Lung microvascular endothelial cell (primary cell): ENCODE data around the gene RHAG. TPM values are rescaled to one million over a fixed set of nuclear protein-coding genes. Genes with fewer than 3 reads are reported as not detected.
"Not testable (repeated sequence)": the region's sequence is repeated elsewhere in the genome, so short reads cannot be mapped to it uniquely, and the experiment has no call there.

Experiments used
- DNase-seq, 2 donors: peaks; one replicate each; pipeline versions ENCODE4 v3.0.0 to v3.0.0-alpha.2; 2010; ENCODE audit warnings: low read depth in 2 of 2
- total RNA-seq: library from RNA; depleted of rRNA; stranded (reverse); fragments of >200 nt; gene quantifications from 2 replicates; pipeline ENCODE4 v1.2.1, GENCODE V29; 2014

The RHAG gene
- total RNA-seq, 1 donor from 2014 or later, result not detected

DNA sequence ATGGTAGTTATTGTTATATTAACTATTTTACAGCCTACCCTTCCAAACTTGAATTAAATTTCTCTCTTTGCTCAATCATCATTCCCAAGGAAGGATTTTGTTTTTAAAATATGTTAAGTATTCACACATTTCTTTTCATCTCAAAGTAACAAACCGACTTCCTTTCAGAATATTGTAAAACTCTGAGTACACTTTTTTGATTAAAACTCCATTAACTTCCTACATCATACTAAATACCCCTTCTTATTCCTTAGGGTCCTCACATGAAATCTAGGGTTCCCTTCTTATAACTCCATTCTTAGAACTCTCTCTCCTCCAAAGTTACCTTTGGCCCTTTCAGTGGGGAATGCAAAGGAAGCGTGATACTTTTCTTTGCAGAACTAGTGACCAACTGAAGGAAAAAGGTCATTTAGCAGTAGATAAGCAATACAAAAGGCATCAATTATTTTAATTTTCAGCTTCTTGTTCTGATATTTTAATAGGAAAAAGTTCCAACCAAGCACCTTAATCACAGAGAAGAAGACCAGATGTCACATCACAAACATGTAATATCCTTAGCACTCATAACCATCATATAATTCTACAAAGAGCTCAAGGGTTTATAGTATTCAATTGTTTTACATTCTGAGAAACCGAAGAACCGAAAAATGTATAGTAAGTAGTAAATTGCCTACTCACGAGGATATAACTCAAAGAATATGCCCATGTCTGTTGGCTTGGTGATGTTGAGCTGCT is 494 bp downstream of the RHAG start:
- DNase-seq, result no peak

DNA sequence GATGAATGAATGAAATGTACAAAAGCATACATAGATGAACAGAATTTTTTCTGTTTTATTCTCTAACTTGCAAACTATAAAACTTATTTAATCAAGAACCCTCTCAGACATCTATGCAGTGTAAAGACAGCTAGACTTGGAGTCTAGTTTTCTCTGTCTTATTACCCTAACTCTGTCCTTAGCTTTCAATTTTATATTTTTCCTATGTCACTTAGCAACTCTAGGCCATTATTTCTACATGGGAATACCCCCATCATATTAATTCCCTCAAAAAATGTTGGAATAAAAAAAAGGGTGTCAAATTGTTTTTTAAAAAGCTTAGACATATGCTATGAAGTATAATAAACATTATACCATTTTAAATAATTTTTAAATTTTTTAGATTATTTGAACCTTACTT is 1.2 kb downstream of the RHAG start:
- no peak for DNase-seq

- DNase-seq, result no peak
Measured at GRCh38 chr6:49634836-49635218, 1.8 kb downstream of the RHAG start.

DNA sequence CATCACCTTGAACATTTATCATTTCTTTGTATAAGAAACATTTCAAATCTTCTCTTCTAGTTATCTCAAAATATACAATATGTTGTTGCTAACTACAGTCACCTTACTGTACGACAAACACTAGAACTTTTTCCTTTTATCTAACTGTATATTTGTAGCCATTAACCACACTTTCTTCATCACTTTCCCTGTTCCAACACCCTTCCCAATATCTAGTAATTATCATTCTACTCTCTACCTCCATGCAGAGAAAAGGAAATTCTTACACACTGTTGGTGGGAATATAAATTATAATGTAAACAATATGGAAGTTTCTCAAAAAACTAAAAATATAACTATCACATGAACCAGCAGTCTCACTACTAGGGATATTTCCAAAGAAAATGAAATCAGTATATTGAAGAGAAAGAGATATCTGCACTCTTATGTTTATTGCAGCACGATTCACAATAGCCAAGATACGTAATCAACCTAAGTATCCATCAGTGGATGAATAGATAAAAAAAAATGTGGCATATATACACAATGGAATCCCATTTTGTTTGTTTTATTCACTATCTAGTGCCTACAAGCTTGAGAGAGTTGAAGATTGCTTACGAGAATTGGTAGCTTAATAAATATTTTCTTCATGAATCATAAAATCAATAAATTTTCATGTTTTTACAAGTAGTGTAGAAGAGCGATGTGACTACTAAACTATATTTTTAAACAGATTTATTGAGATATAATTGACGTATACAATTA is 2.4 kb downstream of the RHAG start:
- DNase-seq, result no peak

DNA sequence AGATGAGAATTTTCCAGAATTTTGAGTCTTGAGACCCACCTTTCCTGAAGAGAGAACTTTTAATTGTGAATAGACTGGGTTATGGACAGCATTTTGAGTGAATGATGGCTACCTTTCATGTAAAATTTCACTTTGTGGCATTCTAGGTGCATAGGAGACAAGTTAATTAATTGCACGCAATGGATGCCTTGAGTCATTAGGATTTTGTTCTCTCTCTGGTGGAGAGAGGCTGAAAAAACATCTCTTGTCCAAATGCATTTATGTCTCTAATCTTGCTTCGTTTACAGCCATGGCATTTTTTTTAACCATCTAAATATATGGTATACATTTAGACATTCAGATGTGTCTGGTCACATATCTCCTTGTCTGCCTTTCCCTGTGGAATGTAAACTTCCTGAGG is 3.1 kb downstream of the RHAG start:
- no peak for DNase-seq

GRCh38 chr6:49632727-49633126 is 3.9 kb downstream of the RHAG start:
- no peak for DNase-seq

- not testable (repeated sequence) for DNase-seq
Measured at GRCh38 chr6:49629485-49630088, 7.1 kb downstream of the RHAG start.

DNA sequence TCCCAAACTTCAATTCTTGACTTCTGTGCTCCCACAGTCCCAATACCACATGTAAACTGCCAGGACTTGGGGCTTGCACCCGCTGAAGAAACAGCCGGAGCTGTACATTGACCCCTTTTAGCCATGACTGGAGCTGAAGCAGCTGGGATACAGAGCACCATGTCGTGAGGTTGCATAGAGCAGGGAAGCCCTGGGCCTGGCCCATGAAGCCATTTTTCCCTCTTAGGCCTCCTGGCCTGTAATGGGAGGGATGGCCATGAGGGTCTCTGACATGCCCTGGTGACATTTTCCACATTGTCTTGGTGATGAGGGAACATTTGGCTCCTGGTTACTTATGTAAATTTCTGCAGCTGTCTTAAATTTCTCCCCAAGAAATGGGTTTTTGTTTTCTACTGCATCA is 9.8 kb downstream of the RHAG start:
- DNase-seq, result no peak

DNA sequence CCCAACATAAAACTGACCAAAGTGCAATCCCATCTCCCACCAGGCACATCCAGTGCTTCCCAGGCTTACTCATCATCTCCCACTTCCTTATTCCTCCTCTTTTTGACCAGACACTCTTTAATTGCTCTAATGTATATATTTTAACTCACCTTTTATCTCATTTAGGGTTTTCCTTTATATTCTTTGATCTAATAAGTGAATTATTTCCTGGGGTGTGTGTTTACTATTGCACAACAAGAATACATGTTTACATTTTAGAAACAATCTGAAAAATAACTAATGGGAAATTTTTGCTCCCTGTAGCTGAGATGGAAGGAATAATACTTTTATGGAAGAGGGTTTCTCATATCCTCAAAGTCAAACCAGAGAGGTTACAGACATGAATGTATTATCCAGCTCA is 18.4 kb downstream of the RHAG start:
- DNase-seq, result no peak

- not testable (repeated sequence) for DNase-seq
Measured at GRCh38 chr6:49614144-49614543, 22.5 kb downstream of the RHAG start.

DNA sequence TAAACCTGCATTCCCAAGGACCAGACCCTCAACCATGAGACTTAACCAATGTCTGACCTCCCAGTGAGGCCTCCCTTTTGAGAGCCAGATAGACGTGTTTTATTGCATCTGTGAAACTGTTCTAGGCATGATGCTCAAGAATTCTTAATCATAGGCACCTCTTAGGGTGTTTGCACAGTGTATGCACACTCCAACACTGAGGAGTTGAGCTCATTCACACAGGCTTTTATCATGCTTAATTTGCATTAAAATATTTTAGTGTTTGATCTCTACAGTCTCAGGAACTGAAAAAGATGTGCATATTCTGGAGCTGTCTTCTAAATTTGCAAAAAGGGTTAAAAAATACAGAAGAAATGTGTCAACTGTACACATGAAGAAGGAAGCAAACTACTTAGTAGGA is 27.4 kb downstream of the RHAG start:
- no peak for DNase-seq

DNA sequence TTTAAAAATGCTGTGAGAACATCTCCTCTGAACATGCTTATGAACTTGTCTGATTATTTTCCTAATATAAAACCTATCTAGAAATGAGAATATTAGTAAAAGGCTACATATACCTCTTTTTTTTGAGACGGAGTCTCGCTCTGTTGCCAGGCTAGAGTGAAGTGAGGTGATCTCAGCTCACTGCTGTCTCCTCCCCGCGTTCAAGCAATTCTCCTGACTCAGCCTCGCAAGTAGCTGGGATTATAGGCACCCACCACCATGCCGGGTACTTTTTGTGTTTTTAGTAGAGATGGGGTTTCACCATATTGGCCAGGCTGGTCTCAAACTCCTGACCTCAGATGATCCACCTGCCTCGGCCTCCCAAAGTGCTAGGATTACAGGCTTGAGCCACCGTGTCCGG is 28.4 kb downstream of the RHAG start:
- DNase-seq, result not testable (repeated sequence)

DNA sequence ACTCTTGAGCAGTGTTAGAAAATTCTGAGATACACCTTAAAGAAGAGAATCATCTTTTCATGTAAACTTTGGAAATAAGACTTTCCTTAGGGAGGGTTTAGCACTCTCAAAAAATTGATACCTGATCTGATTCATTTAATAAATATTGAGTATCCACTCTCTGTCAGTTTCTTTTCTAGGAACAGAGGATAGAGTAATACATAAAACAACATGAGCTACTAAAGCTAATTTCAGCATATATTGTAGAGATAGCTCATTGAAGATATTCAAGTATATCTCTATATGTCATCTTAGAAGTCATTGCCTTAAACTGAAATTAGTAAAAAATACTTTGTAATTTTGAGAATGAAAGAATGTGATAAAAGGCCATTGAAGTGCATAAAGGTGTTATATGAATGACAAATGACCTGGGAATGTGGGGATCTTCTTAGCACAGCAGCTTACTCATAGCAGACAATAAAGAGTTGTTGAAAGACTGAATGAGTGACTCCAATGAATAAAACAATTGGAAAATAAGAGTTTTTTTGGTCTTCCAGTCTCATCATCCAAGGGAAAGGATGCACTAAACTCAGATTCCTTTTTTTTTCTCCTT is 29.2 kb downstream of the RHAG start:
- DNase-seq, result no peak

DNA sequence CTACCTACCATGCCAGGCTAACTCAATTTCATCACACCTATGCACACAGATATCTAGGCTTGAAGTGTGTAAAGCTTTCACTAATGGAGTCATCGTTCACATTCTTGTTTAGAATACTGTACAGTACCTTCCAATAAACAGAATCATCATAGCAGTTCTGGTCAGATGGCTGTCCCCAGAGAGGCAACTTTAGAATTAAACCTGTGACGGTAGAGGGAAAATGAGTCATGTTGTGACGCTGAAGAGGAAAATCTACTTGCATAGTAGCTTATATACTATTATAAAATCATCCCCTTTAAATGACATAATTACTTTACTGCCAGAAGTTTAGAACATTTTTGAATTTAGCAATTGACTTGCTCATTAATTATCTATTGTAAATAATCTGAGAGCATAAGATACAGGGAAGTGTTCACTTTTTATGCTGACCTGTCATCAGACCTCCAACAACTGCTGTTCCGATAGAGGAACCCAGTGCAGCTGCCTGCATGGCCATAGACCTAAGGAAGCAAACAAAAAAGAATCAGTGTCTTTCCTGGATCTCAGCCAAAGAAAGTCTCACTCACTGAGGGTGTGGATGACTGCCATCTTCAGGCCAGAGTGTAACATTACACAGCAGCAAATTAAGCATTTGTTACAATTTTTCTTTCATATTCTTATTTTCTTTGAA is 29.8 kb downstream of the RHAG start:
- peak; percentile 90 to 92 for DNase-seq

- DNase-seq, result not testable (repeated sequence)
Measured at GRCh38 chr6:49604080-49604479, 32.6 kb downstream of the RHAG start.

DNA sequence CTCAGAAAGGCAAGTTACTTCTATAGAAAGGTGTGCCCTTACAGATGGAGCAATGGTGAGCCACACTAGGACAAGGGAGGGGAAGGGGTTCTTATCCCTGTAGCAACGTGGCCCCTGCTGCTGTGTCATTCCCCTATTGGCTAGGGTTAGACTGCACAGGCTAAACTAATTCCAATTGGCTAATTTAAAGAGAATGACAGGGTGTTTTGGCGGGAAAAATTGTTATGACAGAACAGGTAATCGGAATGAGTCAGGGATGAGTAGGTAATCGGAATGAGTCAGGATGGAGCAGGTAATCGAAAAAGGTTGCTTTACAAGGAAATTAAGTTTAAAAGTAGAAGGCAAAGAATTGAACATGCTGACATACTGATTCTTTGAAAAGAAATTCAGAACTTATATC is 49.4 kb downstream of the RHAG start:
- not testable (repeated sequence) for DNase-seq

GRCh38 chr6:49582529-49582928 is 54.1 kb downstream of the RHAG start:
- DNase-seq, result no peak

DNA sequence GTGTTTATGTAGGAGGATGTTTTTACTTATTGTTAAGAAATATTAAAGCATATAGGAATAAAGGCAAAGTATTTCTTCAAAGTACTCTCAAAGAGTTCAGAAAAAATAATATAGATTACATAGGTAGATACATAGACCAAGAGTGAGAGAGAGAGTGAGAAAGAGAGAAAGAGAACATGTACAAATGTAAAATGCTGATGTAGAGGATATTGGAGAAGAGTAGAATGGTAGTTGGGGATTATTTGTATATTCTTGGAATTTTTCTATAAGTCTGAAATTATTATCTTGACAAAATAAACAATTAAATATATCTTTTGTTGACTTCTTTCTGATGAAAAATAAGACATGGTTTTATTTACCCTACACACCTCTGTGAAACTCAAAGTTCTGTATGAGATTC is 57.0 kb downstream of the RHAG start:
- DNase-seq, result no peak

GRCh38 chr6:49576618-49577017 is 60.0 kb downstream of the RHAG start:
- DNase-seq, result no peak

DNA sequence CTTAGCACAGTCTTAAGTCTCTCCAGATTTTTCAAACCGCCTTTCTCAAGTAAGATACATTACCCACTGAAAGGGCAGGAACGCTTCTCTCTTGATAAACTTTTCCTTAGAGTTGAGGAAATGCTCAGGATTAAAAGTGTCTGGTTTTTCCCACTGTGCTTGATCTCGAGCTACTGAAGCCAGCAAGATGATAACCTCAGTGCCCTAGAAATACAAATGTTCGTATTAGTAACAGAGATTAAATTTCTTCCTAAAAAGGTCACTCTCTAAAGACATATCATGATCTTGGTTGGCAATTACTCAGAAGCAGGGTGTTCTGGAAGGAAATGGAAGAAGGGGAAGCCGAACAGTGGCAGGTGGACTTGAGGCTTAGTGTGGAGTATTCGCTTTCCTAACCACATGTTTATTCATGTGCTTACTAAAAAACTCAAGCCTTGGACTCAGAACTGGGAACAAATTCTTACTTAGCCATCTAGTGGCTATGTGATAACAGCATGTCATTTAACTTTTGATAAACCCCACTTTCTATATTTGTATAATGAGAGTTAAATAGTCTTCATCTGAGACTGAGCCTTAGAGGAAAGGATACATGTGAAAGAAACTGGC is 66.1 kb downstream of the RHAG start:
- DNase-seq, result peak; percentile 64 to 77

DNA sequence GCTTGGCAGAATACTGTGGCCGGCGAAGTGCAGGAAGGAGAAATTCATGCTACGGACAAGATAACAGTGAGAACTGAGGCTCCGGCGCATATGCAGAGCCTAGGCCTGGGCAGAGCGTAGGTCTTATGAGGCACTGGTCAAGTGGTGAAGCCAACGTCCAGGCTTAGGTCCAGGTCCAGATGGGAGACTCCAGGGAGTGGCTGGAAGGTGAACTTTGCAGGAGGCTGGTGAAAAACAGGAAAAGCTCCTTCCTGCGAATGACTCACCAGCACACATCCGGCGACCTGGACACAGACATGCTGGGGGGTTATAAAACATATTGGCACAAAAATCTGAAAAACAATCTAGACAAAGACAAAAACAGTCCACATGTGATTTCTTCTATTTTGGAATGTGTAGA is 70.8 kb downstream of the RHAG start:
- DNase-seq, result peak; percentile 97 to 99
